RWPE1 (cell line): ENCODE data around the gene DGKQ.
A peak's percentile ranks its signal among the peaks of the same experiment; 100 is the strongest.

Experiments used
- CTCF ChIA-PET: fragments of 350-600 bp; sonication (Branson Sonifier 250); formaldehyde crosslinking; extraction: SDS; loops from one replicate; lab custom pipeline; 2021; lab: Yijun Ruan, JAX
- POLR2A ChIA-PET: fragments of 400-600 bp; formaldehyde crosslinking; extraction: SDS; loops from one replicate; lab custom pipeline; 2020; ENCODE audit warnings: antibody characterized with exemption; ENCODE audit not compliant: low non-redundant PET; lab: Yijun Ruan, JAX
- DNase-seq: peaks from one replicate; pipeline ENCODE4 v3.0.0; 2012; ENCODE audit warnings: low spot score
- H3K27ac ChIP-seq: fragments of 450-650 bp; 2 replicates; pipeline ENCODE4 v1.5.1; 2017
- CTCF ChIP-seq: fragments of 450-650 bp; conservative IDR thresholded peaks from 2 replicates; pipeline ENCODE4 v1.5.1; 2017; ENCODE audit warnings: low read depth, mild to moderate bottlenecking

Gene DGKQ

GRCh38 chr4:974668-975067 is 1.3 kb upstream of the DGKQ start:
- CTCF ChIA-PET, result no interaction called here
- DNase-seq, result no peak

GRCh38 chr4:972651-973424 is 531 bp downstream of the DGKQ start:
- DNase-seq, result peak; percentile 44
- no peak for TF ChIP-seq CTCF
- CTCF ChIA-PET, result no interaction called here
- H3K27ac ChIP-seq, result peak overlapping the region; percentile 49
- POLR2A ChIA-PET, result no interaction called here

More at GRCh38 chr4:974668-975067, 1.3 kb upstream of the DGKQ start:
- 0 out of 2 replicates have a peak overlapping the region, but pooled peaks have one; percentile 11 for H3K27ac ChIP-seq
- POLR2A ChIA-PET, result no interaction called here
- TF ChIP-seq CTCF, result no peak

- TF ChIP-seq CTCF, result no peak
- H3K27ac ChIP-seq, result peak overlapping the region; percentile 49; the same call in 1 of the 2 replicates
- ChIA-PET CTCF (interaction anchor here (0.6 to 0.7 kb wide), 2 partner anchors 27 to 1530 kb away, joined by 4 to 6 read pairs; no protein-coding TSS in a partner anchor), POLR2A (no interaction called here)
- no peak for DNase-seq
Observed at GRCh38 chr4:971666-972500, 1.5 kb downstream of the DGKQ start.

GRCh38 chr4:970854-971520 is 2.4 kb downstream of the DGKQ start:
- H3K27ac ChIP-seq, result no peak overlapping the region
- no peak for DNase-seq
- POLR2A ChIA-PET, result no interaction called here
- CTCF ChIA-PET, result no interaction called here
- TF ChIP-seq CTCF, result no peak

GRCh38 chr4:970046-970745 is 3.2 kb downstream of the DGKQ start:
- ChIA-PET POLR2A (no interaction called here), CTCF (no interaction called here)
- no peak for DNase-seq
- TF ChIP-seq CTCF, result no peak
- no peak overlapping the region for H3K27ac ChIP-seq
